GM19455 (cell line): Measurements from ENCODE around the gene SCIMP.
A peak's percentile ranks its signal among the peaks of the same experiment; 100 is the strongest.
"Not testable (repeated sequence)": the region's sequence is repeated elsewhere in the genome, so short reads cannot be mapped to it uniquely, and the experiment has no call there.

ENCODE experiments used
- ATAC-seq: cut with Tn5 transposase; IDR thresholded peaks from one replicate; pipeline ENCODE4 v1.9.1; 2021; ENCODE audit not compliant: unreplicated experiment

SCIMP gene

DNA sequence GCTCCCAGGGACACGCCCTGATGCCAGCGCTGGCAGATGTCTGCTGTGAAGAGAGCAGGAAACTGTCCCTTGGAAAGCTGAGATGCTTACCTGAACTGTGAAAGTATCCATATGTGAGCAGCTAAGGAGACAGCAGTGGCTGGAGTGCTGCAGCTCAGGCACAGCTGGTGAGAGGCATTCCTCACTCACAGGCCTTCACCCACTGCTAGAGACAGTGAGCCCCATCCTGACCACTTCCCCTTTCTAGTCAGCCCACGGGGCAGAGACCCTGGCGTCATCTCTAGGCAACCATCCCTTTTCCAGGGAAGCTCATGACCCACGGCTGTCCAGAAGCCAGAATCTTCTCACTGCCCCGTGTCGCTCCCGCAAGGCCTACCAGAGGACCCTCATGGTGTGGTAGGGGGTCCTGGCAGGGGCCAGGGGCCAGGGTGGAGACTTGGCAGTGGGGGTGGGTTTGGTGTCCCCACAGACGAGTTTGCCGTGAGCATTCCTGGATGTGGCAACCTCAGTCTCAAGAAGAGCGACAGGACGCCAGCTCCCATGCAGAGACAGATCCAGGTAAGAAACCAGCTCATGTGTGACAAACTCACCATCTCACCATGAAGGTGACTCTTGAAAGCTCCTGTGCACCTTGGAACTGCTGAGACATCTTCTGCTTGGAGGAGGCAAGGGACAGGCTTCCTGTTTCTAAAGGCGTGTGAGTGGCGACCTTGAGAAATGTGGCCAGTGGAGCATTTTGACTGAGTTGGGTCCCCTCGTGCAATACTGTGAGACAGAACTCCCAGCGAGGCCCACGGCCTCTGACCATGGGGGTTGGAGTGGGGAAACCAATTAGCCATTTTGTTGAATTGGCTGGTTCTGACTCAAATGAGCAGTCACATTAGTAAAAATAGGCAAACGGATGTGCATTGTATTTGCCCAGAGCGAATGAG is at the start of gene SCIMP:
Gene SCIMP (minus strand): TSS at position 216 of the 932 bp plus-strand sequence. CDS start 105 bp downstream, at position 111.
- no peak for ATAC-seq

DNA sequence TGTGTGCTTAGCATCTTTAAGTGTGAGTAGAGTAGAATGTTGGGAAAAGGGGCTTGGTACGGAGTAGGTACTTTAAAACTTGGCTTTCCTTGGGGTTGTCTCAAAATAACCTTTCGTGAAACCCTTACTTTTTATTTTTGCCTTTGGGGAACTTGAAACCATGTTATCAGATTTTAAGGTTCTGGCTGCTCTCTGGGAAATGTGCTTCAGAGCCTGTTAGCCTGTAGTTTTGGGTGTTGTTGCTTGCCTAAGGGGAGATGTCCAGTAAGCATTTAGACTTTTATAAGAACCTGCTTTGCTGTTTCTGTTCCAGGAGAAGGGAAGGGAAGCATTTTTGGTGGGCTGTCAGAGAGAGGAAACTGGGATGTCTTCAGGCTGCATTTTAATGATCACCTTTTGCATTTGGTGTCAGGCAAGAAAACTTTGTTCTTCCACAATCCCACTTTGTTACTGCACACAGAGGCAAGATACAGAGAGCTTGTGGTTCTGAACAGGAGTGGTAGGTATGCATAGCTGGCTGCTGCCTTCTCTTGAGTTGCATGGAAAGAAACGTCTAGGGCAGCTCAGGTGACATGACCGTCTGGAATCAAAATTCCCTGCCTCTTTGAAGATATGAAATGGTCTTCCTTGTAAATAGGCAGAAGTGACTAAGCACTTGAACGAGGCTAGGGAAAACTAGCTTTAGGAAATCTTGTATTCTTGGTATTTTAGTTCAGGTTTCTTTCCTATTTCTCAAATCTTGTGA is 49.1 kb upstream of the SCIMP start:
- no peak for ATAC-seq

DNA sequence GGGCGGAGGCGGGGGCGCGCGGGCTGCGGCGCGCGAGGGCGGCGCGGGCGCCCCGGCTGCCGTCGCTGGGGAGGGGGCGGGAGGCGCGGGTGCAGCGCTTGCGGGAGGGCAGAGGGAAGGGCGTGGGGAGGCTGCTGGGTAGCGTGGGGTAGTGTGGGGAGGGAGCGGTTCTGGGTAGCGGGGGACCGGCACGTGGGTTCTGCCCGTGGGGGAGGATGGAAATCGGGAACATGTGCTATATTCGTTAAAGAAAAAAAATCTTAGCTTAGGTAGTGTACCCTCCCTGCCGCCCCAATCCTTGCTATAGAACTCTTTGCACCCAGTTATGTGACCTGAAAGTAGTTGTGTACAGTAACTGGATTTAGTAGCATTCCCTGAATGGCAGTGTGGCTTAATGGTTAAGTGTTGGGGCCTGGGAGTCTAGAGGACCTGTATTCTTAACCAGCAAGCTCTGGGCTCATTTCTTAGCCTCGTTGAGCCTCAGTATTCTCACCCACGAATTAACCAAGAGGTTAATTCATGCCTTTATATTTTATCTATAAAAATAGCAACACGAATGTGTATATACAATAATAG is 48.1 kb upstream of the SCIMP start:
- ATAC-seq: no peak

DNA sequence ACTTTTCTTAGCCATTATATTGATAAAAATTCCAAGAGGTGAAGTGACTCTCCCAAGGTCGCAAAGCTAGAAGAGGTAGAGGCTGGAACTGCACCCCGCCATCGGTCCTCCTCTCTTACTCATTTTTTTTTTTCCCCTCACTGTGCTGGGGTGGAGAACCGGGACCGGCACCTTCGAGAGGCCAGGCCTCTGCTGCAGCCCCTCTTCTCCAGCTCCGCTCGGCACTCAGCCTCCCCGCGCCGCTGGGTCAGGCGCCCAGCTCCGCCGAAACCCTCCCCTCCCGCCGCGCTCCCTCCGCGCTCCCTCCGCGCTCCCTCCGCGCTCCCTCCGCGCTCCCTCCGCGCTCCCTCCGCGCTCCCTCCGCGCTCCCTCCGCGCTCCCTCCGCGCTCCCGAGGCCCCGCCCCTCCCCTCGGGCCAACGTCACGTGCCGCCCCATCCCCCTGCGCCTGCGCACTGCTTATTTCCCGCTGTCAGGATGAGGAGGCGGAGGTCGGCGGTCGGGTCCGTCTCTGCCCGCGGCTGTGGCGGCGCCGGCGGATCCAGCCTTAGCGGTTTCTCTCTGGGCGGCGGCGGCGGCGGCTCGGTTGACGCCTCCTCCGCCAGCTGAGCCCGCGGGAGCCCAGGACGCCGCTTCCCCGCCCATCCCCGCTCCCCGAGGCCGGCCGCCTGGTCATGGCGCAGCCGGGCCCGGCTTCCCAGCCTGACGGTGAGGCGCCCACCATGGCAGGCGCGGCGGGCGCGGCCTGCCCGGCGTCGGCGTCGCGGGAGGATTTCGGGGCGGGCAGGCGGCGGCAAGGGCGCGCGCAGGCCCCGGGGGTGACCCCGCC is 47.4 kb upstream of the SCIMP start, which contains the start of gene RABEP1:
Gene RABEP1 (plus strand): TSS at position 471 of the 828 bp plus-strand sequence. CDS start 203 bp downstream, at position 674.
- ATAC-seq: peak; percentile 63

DNA sequence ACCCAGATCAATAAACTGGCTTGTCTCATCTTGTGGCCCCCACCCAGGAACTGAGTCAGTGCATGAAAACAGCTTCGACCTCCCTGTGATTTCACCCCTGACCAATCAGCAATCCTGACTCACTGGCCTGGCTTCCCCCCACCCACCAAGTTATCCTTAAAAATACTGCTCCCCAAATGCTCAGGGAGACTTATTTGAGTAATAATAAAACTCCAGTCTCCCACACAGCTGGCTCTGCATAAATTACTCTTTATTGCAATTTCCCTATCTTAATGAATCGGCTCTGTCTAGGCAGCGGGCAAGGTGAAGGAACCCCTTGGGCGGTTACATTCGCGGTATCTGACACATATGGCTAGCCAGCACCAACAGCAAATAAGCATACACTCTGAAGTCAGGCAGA is 37.7 kb upstream of the SCIMP start:
- ATAC-seq: no peak

DNA sequence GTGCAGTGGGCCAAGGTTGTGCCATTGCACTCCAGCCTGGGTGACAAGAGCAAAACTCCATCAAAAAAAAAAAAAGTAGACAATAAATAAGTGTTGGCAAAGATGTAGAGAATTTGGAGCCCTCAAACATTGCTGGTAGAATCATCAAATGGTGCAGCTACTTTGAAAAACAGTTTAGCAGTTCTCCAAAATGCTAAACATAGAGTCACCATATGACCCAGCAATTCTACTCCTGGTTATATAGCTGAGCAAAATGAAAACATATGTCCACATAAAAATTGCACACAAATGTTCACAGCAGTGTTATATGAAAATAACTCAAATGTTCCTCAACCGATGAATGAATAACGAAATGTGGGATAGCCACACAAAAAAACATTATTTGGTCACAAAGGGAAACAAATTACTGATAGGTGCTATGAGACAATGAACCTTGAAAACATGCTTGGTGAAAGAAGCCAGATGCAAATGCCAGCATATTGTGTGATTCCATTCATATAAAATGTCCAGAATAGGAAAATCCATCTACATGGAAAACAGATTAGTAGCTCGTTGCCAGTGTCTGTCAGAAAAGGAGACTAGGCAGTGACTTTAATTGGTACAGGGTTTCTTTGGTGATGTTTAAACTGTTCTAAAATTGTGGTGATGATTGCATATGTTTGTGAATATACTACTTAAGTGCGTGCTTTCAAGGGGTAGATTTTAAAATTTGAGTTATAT is 34.7 kb upstream of the SCIMP start:
- no peak for ATAC-seq

DNA sequence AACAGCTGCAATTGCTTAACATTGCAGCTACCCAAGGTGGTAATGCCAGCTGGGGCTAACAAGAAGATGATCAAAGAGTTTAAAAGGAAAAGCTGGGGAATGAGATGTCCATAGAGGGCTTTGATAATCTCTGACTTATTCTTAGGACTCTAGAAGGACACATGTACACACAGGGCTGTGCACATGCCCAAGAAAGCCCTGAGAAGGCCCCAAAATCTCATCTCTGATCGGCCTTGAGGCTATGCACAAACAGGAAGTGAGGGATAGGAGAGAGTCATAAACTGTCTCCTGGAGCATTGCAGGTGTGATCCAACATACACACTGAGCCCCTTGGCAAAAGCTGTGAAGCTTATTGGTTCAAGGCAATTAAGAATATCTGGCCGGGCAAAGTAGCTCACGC is 30.2 kb upstream of the SCIMP start:
- no peak for ATAC-seq

DNA sequence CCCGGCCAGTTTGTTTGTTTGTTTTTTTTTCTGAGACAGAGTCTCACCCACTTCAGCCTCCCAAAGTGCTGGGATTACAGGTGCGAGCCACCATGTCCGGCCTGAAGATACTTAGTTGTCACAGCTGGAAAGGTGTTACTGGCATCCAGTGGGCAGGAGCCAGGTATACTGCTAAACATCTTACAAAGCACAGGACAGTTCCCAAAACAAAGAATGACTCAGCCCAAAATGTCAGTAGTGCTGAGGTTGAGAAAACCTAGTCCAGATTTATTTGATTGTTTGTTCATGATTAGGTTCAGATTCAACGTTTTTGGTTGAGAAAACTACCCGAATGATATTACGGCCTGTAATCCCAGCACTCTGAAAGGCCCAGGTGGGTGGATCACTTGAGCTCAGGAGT is 28.8 kb upstream of the SCIMP start:
- no peak for ATAC-seq

DNA sequence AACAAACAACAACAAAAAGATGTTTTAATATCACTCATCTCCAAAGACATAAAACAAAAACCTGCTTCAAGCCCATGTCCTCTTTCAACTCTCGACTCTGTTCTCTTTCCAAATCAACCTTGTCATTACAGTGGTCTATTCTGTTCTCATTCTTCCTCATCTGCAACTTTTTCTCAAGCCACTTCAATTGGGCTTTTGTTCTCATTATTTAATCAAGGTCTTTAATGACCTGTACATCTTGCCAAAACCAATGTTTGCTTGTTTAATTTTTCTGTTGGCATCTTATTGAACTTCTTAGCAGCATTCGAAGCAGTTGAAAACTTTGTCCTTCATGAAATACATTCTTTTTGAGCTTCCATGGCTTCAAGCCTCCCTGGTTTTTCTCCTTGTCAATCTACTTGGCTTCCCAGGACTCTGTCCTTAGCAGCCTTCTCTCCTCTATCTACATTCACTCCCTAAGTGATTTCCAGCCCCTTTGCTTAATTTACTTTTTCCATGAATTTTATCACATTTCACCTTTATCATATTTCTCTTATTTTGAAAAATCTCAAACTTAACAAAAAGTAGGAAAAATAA is 27.8 kb upstream of the SCIMP start:
- ATAC-seq: no peak

DNA sequence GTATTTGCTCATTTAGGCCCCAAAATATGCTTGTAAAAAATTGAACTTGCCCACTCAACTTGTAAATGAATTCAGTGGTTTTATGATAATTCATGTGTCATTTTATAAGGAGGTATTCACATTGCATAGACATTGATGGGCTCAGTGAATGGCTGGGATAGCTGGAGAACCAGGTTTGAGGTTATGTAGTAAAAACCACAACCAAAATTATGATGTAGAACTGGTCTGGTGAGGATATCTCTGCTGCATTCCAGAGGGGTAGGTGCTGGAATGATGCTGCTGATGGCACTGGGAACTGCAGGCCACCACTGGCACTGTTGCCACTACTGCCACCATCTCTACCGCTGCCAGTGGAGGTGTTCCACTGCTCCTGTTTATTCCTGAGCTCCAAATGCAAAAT is 25.9 kb upstream of the SCIMP start:
- no peak for ATAC-seq

DNA sequence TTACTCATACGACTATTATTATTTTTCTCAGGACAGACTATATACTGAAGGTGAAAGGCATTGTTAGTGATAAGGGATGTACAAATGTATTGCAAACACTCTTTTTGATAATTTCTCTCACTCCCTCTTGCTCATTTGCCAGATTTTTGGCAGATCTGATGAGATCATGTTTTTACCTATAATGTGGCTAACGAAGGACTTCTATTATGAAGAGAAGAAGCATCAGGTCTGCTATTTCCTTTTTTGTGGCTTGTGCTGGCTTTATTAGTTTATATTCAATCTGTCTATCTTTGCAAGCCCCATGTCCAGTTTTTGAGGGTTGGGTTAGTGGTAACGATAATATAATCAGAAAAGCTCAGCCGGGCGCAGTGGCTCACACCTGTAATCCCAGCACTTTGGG is 22.5 kb upstream of the SCIMP start:
- no peak for ATAC-seq

DNA sequence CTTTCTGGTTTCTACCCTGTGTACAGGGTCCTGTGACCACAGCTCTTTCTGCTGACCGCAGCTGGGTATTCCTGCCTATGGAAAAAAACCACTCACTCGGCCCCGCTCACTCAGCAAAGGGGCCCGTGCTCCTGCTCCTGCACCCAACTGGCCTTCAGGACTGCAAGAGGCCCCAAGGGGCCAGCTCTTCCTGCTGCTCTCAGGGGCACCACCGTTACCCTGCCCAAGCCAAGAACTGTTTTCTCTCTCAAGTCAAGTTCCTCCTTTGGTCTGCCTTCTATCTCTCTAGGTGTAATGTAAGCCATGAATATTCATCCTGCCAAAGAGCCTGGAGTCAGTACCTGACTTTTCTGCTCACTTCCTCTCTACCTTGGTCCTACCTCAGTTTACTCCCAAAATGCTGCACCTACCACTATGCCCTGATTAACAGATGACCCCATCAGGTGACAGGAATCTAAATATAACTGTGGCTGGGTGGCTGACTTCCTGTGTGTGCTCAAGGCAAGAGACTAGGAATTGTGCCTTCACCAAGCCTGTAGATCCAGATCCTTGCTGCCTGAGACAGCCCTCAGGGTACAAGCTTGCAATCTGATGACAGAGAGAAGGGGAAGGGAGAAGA is 20.4 kb upstream of the SCIMP start:
- ATAC-seq: no peak

DNA sequence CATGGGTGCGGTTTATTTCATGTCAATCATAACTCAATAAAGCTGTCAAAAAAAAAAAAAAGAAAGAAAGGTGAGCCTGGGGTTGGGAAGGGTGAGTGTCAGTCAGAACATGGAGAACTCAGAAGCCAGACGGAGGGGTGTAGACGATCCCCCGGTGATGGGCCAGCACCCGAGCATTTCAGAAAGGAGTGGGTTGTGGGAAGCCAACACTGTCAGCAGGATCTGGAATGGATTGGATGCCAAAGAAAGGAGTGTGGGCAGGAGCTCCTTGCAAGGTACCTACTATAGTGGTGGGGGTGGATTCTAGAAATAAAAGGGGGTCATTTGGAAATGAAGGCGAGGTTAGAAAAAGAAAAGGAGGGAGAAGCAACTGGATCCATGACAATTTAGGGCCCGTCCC is 19.8 kb upstream of the SCIMP start:
- ATAC-seq: no peak

DNA sequence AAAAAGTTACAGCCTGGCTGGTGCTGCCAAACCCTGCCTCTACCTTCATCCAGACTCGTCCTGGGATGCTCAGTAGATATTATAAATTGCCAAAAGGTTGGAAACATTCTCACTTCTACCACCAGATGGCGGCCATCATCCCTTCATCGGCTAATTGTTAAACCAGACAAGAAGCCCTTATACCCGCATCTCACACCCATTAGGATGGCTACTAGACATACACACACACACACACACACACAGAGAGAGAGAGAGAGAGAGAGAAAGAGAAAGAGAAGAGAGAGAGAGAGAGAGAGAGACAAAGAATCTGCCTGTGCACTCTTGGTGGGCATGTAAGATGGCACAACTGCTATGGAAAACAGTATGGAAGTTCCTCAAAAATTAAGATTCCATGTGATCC is 15.0 kb upstream of the SCIMP start:
- no peak for ATAC-seq

DNA sequence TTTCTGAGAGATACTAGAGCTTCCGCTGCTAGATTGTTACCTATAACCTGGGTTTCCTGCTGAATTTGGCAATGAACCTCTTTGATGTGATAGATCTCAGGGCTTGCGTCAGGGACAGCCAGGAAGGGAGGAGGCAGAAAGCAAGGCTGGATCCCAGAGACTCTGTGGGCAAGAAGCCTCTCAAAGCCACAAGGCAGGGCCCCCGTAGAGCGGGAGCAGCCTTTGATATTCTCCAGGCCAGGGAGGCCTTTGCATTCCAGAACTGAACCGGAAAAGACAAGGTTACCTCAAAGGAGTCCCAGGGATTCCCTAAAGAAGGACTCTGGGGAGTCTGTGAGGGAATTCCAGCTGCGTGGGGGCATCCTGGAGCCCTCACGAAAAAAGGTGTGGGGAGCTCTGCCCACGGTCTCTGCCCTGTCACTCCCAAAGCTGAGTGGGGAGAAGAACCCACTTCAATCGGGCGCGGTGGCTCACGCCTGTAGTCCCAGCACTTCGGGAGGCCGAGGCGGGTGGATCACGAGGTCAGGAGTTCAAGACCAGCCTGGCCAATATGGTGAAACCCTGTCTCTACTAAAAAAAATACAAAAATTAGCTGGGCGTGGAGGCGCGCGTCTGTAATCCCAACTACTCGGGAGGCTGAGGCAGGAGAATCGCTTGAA is 14.3 kb upstream of the SCIMP start:
- ATAC-seq: no peak

DNA sequence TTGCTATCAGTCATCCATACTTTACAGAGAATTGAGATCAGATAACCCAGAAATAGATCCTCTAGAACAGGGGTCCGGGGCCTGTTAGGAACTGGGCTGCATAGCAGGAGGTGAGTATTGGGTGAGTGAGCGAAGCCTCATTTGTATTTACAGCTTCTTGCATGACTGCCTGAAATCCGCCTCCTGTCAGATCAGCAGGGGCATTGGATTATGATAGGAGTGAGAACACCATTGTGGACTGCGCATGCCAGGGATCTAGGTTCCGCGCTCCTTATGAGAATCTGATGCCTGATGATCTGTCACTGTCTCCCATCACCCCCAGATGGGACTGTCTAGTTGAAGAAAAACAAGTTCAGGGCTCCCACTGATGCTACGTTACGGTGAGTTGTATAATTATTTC is 13.0 kb upstream of the SCIMP start:
- no peak for ATAC-seq

DNA sequence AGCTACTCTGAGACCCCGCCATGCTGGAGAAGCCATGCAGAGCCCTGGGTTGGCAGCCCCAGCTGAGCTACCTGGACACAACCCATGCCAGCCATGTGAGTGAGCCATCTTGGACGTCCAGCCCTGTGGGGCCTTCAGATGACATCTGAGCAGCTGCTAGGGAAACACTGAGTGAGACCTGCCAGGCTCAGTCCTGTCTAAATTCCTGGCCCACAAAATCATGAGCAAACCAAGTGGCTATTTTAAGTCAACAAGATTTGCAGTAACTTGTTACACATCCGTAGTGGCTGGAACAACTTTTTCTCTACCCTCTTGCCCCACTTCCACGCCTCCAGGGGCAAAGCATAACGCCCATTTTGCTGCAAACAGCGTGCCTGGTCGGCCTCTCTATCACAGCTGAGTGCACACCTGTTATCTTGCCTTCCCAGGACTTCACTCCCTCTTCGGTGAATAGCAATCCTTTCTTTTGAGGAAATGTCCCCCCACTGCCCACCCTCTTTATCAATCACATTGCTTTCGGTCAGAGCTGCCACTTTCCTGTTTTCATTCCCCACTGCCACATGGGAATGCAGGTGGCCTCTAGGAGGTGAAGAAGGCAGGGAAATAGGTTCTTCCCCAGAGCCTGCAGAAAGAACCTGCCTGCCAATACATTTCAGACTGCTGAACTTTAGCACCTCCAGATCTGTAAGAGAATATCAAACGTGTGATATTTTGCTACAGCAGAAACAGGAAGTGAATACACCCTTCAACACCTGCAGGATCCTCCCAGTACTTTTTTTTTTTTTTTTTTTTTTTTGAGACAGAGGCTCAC is 7.4 kb upstream of the SCIMP start:
- ATAC-seq: no peak

DNA sequence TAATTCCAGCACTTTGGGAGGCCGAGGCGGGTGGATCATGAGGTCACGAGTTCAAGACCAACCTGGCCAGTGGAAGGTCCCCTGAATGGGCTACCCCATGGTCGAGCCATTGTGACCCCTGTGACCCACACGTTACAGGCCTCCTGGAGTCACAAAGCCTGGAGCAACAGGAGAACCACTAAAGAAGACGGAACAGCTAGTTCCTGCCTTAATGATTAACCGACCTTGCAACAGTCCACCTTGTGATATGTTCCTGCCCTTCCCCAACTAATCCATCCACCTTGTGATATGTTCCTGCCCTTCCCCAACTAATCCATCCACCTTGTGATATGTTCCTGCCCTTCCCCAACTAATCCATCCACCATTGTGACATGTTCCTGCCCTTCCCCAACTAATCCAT is 5.1 kb upstream of the SCIMP start:
- not testable (repeated sequence) for ATAC-seq
